Stimulated activated CD8-positive, alpha-beta memory T cell treated with anti-CD3 and anti-CD28 coated beads, Interleukin-12 subunit alpha, Interleukin-12 subunit beta, amount 100 ng/mL, for 4 hours (primary cell): ENCODE results near the gene ACAP2.
"Not testable (repeated sequence)": the region's sequence is repeated elsewhere in the genome, so short reads cannot be mapped to it uniquely, and the experiment has no call there.

Source experiments
- DNase-seq: peaks from one replicate; pipeline ENCODE4 v3.0.0-alpha.2; 2020; ENCODE audit warnings: low read depth

ACAP2 gene

GRCh38 chr3:195385526-195385925 lies 57.3 kb downstream of the ACAP2 start:
- no peak for DNase-seq

GRCh38 chr3:195384952-195385351 lies 57.9 kb downstream of the ACAP2 start:
- no peak for DNase-seq

DNA sequence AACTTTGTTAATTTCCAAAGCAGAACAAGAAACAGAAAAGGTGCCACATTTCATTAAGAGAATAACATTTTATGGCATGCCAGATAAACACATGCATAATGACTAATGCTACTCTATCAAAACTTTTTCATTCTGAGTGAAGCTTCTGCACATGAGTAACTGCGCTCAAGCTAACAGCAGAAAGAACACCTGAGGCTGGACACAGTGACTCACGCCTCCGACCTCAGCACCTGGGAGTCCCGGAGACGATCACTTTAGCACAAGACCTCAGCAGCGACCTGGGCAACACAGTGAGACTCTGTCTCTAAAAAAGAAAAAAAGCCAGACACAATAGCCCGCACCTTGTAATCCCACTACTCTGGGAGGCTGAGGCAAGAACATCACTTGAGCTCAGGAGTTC lies 70.6 kb downstream of the ACAP2 start:
- DNase-seq = no peak

DNA sequence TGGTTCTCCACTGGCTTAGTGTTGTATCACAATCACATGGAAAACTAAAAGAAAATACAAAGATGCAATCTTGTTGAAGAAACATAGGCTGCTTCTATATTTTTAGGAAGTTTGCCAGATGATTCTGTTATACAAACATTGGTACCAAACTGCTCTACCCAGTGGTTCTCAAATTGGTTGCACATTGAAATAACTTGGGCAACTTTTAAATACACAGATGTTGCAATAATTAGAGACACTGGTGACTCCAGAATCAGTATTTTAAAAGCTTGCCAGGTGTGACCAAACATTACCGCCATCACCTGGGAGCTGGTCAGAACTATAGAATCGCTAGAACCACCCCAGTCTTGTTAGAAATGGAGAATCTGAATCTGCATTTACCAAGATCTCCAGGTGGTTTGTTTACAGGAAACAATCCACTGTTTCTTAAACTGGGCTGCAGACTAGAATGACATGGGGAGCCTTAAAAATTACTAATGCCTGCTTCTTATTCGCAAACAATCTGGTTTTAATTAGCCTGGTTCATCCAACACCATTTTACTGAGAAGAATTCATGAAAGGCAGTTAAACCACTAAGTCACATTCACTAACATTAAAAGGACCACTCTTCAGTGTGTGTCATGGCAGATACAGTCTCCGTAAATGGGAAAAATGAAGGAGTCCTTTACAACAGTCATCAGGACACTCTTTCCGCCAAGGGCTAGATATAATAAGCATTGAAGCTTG lies 76.5 kb downstream of the ACAP2 start:
- DNase-seq = no peak

DNA sequence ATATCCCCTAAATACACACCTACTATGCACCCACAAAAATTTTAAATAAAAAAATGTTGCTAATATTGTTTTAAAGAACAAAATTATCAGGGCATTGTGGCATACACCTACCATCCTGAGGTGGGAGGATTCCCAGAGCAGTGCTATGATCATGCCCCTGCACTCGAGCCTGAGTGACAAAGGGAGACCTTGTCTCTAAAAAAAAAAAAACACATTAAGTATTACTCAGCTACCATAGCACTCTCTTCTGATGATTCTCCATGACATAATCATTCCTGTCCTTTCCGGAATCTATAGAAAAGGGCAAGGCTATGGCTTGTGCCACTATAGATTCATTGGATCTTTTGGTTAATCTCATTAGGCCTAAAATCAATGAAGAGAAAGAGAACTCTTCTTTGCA lies 77.4 kb downstream of the ACAP2 start:
- no peak for DNase-seq

- DNase-seq = not testable (repeated sequence)
These were observed 85.0 kb downstream of the ACAP2 start for GRCh38 chr3:195357797-195358196.

DNA sequence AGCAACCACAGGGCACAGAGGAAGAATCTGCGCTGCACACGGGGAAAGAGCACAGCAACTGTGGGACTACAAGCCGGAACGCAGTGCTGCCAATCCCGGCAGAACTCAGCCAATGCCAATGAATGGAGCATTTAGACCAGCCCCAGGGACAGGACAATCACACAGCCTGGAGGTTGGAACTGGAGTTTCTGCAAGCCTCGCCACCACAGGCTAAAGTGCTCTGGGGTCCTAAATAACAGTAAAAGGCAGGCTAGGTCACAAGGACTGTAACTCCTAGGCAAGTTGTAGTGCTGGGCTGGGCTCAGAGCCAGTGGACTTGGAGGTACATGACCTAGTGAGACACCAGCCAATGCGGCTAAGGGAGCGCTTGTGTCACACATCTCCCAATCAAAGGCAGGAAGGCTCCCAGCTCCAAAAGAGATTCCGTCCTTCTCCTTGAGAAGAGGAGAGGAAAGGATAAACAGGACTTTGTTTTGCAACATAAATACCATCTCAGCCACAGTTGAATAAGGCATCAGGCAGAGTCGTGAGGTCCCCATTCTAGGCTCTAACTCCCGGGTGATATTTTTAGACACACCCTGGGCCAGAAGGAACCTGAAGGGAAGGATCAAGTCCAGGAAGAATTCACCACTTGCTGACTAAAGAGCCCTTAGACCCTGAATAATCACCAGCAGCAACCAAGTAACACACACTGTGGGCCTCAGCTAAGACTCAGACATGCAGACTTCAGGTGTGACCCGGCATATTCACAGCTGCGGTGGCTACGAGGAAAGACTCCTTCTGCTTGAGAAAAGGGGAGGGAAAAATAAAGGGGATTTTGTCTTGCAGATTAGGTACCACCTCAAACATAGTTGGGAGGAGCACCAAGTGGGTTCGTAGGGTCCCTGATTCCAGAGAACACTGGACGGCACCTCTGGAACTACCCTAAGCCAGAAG lies 86.4 kb downstream of the ACAP2 start:
- DNase-seq = no peak

GRCh38 chr3:195354009-195354408 lies 88.8 kb downstream of the ACAP2 start:
- not testable (repeated sequence) for DNase-seq

DNA sequence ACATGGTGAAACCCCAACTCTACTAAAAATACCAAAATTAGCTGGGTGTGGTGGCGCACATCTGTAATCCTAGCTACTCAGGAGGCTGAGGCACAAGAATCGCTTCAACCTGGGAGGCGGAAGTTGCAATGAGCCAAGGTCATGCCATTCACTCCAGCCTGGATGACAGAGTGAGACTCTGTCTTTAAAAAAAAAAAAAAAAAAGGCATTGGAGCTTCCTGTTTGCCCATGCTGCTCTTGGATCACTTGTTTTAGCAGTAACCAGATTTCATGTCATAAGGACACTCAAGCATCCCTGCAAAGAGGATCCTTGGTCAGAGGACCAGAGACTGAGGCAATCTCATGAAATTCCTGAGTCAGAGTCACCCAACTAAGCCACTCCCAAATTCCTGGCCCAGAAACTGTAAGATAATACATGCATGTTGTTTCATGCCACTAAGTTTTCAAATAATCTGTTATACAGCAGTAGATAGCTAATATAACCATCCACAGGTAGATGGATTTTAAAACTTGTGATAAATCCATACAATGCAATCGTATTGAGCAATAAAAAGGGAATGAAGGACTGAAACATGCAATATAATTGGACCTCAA lies 89.8 kb downstream of the ACAP2 start:
- DNase-seq = no peak

DNA sequence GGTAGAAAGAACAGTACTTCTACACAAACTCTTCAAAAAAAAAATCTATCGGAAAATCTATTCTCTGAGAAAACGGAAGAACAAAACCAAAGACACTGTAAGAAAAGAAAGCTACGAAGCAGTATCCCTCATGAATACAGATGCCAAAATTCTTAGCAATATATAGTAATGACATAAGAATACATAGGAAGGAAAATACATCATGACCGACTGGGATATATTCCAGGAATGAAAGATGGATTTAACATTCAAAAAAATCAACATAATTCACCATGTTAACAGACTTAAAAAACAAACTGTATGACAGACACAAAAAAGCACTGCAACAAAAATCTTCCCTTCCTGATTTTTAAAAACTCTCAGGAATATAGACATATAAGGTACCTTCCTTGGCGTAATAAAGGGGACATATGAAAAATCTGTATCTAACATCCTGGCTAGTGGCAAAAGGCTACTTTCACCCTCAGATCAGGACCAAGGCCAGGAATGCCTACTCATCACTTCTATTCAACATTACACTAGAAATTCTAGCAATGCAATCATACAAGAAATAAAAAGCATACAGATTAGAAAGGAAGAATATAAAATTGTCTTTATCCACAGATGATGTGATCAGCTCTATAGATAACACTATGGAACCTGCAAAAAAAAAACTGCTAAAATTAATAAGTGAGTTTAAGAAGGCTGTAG lies 94.2 kb downstream of the ACAP2 start:
- DNase-seq = no peak

DNA sequence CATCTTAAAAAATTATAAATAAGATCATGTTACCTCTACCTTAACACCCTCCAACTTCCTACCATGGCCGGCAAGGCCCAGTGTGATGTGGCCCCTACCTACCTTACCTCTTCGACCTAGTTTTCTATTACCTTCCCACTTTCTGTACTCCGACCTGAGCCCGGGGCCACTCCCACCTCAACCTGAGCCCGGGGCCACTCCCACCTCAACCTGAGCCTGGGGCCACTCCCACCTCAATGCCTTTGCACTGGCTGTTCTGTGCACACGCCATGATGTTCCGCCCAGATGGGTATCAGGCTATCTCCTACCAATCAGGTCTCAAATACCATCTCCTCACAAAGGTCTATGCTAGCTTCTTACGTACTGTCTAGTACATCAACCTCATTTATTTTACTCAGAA lies 105.1 kb downstream of the ACAP2 start:
- no peak for DNase-seq

GRCh38 chr3:195334967-195335366 lies 107.9 kb downstream of the ACAP2 start:
- DNase-seq = no peak

DNA sequence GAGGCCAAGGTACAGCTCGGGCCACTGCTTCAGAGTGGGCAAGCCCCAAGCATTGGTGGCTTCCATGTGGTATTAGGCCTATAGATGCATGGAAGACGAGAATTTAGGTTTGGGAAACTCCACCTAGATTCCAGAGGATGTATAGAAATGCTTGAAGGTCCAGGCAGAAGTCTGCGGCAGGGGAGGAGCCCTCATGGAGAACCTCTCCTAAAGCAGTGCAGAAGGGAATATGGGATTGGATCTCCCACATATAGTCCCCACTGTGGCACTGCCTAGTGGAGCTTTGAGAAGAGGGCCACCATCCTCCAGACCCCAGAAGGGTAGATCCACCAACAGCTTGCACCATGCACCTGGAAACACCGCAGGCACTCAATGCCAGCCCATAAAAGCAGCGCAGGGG lies 123.8 kb downstream of the ACAP2 start:
- DNase-seq = no peak

- no peak for DNase-seq
These were observed 130.1 kb downstream of the ACAP2 start for GRCh38 chr3:195312714-195313113.

DNA sequence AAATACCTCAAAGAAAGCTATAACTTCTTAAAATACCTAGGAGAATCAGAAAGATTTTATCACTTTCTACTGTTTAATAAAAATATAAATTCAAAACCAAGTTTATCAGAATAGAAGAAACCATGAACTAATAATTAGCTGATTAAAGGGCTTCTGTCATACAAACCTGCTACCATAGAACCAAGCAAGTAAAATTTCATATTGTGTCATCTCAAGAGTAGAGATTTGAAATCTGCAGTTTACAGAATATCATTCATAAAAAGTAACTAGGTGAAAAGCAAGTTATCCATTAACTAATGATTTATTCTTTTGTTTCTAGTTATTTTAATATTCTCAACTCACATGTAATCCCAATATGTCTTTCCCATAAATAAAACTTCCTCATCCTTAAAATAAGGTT lies 135.1 kb downstream of the ACAP2 start:
- DNase-seq = no peak

DNA sequence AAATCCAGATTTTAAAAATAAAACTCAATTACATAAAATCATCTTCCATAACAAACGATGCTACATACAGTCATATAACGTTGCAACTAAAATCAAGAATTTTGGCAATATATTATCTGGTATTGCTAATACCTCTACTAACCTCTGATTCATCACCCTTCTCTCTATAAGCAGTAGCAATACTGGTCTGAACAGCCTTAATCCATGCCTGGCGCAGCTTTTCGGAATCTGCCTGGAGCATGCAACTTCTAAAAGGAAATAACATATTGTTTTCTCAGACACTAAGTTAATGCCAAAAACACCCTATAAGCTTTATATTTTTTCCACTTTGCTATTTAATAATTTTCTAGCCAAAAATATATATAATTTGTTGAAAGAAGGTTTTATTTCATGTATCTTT lies 136.5 kb downstream of the ACAP2 start:
- DNase-seq = no peak

GRCh38 chr3:195302431-195302830 lies 140.4 kb downstream of the ACAP2 start:
- no peak for DNase-seq

GRCh38 chr3:195297446-195297845 lies 145.4 kb downstream of the ACAP2 start:
- no peak for DNase-seq

GRCh38 chr3:195296662-195297061 lies 146.2 kb downstream of the ACAP2 start:
- no peak for DNase-seq

DNA sequence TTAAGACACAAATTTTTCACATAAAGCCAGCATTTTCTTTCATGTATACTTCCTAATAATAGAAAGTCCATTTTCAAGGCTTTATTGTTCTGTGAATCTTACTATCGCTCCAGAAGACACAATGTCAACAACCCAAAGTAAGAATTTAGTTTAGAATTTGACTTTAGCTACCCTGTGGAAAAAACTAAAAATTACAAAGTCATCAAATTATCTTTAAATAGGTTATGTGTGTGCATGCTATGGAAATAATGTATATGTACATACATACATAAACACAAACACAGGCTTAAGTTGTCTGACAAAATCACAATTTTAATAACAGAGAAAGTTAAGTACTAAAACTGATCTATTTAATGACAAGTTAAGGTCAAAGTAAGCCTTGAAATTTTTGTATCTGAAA lies 151.7 kb downstream of the ACAP2 start:
- no peak for DNase-seq

- DNase-seq = not testable (repeated sequence)
These were observed 152.2 kb downstream of the ACAP2 start for GRCh38 chr3:195290643-195291042.

- DNase-seq = no peak
These were observed 156.5 kb downstream of the ACAP2 start for GRCh38 chr3:195286115-195286872.
